ENCODE data around the gene MROH2A. TPM values are rescaled to one million over a fixed set of nuclear protein-coding genes. Genes with fewer than 3 reads are reported as not detected.

Gene MROH2A
- total RNA-seq, 1 experiment from 2014 or later, result not detected

DNA sequence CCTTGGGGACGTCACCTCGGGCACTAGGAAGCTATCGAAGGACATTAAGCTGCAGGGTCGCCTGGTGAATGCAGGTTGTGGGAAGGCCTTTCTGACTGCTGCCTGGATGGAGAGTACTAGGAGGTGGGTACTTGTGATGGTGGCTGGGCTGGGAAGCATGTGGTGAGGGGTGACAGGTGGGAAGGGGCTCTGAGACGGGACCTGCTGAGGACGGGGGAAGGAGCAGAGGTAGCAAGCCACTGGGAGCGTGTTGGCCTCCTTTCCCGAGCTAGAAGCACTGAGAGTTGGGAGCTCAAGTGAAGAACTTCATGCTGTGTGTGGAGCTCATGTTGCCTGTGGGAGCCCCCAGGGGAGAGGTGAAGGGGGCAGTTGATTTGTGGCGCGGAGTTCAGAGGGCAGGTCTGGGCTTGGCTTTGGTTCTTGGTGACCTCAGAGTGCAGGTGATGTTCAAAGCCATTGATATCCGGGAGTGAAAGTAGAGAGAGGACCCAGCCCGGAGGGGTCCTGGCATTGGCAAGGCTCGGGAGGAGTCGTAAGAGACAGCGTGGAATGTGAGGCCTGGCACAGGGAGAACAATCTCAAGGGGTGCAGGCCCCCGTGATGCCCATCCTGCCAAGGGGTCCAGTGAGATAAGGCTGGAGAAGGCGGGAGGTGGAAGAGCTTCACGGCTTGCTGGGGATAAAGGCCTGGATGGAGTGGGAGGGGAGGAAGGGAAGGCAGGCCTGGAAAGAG, 13.2 kb downstream of the MROH2A start:
- no peak overlapping the region for H3K4me3 Mint-ChIP-seq
- DNase-seq (ENCODE audit: low spot score) (no peak), ATAC-seq (no peak)
- ChIA-PET POLR2A (no interaction called here), CTCF (no interaction called here)
- H3K27me3 Mint-ChIP-seq (ENCODE audit: low read depth), result no peaks in the 10 kb centered on the region; the same call in 1 of the 2 replicates
- no peaks in the 10 kb centered on the region for H3K4me1 Mint-ChIP-seq
- H3K27ac Mint-ChIP-seq, result no peak overlapping the region
- TF ChIP-seq ETV6 (CRISPR knock-in tag; IDR thresholded peaks at IDR 0.05) (no peak), NR3C1 (CRISPR knock-in tag; conservative IDR thresholded peaks at IDR 0.05; ENCODE audit: low read depth) (no peak), HMGA2 (CRISPR knock-in tag; IDR thresholded peaks at IDR 0.05) (no peak), KAT7 (CRISPR knock-in tag; IDR thresholded peaks at IDR 0.05; ENCODE audit: borderline replicate concordance) (no peak), NFYB (CRISPR knock-in tag; conservative IDR thresholded peaks at IDR 0.05; ENCODE audit: low read depth) (no peak), CREM (CRISPR knock-in tag; IDR thresholded peaks at IDR 0.05) (no peak), ZNF263 (CRISPR knock-in tag; IDR thresholded peaks at IDR 0.05; ENCODE audit: low read depth) (no peak), ZBTB21 (CRISPR knock-in tag; IDR thresholded peaks at IDR 0.05; ENCODE audit: borderline replicate concordance) (no peak), MXD4 (CRISPR knock-in tag; IDR thresholded peaks at IDR 0.05; ENCODE audit: borderline replicate concordance) (no peak), JAZF1 (CRISPR knock-in tag; IDR thresholded peaks at IDR 0.05) (no peak), TP53 (CRISPR knock-in tag; IDR thresholded peaks at IDR 0.05) (no peak)
- TF ChIP-seq, protein P1, sequence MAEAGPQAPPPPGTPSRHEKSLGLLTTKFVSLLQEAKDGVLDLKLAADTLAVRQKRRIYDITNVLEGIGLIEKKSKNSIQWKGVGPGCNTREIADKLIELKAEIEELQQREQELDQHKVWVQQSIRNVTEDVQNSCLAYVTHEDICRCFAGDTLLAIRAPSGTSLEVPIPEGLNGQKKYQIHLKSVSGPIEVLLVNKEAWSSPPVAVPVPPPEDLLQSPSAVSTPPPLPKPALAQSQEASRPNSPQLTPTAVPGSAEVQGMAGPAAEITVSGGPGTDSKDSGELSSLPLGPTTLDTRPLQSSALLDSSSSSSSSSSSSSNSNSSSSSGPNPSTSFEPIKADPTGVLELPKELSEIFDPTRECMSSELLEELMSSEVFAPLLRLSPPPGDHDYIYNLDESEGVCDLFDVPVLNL (CRISPR knock-in tag; IDR thresholded peaks at IDR 0.05; ENCODE audit: borderline replicate concordance, low read depth), result no peak
- TF ChIP-seq, protein P2, sequence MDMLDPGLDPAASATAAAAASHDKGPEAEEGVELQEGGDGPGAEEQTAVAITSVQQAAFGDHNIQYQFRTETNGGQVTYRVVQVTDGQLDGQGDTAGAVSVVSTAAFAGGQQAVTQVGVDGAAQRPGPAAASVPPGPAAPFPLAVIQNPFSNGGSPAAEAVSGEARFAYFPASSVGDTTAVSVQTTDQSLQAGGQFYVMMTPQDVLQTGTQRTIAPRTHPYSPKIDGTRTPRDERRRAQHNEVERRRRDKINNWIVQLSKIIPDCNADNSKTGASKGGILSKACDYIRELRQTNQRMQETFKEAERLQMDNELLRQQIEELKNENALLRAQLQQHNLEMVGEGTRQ (CRISPR knock-in tag; IDR thresholded peaks at IDR 0.05), result no peak
- TF ChIP-seq, protein P3, sequence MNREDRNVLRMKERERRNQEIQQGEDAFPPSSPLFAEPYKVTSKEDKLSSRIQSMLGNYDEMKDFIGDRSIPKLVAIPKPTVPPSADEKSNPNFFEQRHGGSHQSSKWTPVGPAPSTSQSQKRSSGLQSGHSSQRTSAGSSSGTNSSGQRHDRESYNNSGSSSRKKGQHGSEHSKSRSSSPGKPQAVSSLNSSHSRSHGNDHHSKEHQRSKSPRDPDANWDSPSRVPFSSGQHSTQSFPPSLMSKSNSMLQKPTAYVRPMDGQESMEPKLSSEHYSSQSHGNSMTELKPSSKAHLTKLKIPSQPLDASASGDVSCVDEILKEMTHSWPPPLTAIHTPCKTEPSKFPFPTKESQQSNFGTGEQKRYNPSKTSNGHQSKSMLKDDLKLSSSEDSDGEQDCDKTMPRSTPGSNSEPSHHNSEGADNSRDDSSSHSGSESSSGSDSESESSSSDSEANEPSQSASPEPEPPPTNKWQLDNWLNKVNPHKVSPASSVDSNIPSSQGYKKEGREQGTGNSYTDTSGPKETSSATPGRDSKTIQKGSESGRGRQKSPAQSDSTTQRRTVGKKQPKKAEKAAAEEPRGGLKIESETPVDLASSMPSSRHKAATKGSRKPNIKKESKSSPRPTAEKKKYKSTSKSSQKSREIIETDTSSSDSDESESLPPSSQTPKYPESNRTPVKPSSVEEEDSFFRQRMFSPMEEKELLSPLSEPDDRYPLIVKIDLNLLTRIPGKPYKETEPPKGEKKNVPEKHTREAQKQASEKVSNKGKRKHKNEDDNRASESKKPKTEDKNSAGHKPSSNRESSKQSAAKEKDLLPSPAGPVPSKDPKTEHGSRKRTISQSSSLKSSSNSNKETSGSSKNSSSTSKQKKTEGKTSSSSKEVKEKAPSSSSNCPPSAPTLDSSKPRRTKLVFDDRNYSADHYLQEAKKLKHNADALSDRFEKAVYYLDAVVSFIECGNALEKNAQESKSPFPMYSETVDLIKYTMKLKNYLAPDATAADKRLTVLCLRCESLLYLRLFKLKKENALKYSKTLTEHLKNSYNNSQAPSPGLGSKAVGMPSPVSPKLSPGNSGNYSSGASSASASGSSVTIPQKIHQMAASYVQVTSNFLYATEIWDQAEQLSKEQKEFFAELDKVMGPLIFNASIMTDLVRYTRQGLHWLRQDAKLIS (CRISPR knock-in tag; IDR thresholded peaks at IDR 0.05; ENCODE audit: borderline replicate concordance), result no peak
- TF ChIP-seq, protein P4, sequence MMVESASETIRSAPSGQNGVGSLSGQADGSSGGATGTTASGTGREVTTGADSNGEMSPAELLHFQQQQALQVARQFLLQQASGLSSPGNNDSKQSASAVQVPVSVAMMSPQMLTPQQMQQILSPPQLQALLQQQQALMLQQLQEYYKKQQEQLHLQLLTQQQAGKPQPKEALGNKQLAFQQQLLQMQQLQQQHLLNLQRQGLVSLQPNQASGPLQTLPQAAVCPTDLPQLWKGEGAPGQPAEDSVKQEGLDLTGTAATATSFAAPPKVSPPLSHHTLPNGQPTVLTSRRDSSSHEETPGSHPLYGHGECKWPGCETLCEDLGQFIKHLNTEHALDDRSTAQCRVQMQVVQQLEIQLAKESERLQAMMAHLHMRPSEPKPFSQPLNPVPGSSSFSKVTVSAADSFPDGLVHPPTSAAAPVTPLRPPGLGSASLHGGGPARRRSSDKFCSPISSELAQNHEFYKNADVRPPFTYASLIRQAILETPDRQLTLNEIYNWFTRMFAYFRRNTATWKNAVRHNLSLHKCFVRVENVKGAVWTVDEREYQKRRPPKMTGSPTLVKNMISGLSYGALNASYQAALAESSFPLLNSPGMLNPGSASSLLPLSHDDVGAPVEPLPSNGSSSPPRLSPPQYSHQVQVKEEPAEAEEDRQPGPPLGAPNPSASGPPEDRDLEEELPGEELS (CRISPR knock-in tag; IDR thresholded peaks at IDR 0.05), result no peak
- TF ChIP-seq, protein P5, sequence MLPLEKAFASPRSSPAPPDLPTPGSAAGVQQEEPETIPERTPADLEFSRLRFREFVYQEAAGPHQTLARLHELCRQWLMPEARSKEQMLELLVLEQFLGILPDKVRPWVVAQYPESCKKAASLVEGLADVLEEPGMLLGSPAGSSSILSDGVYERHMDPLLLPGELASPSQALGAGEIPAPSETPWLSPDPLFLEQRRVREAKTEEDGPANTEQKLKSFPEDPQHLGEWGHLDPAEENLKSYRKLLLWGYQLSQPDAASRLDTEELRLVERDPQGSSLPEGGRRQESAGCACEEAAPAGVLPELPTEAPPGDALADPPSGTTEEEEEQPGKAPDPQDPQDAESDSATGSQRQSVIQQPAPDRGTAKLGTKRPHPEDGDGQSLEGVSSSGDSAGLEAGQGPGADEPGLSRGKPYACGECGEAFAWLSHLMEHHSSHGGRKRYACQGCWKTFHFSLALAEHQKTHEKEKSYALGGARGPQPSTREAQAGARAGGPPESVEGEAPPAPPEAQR (CRISPR knock-in tag; IDR thresholded peaks at IDR 0.05), result no peak
- TF ChIP-seq, protein P6, sequence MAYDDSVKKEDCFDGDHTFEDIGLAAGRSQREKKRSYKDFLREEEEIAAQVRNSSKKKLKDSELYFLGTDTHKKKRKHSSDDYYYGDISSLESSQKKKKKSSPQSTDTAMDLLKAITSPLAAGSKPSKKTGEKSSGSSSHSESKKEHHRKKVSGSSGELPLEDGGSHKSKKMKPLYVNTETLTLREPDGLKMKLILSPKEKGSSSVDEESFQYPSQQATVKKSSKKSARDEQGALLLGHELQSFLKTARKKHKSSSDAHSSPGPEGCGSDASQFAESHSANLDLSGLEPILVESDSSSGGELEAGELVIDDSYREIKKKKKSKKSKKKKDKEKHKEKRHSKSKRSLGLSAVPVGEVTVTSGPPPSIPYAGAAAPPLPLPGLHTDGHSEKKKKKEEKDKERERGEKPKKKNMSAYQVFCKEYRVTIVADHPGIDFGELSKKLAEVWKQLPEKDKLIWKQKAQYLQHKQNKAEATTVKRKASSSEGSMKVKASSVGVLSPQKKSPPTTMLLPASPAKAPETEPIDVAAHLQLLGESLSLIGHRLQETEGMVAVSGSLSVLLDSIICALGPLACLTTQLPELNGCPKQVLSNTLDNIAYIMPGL (CRISPR knock-in tag; IDR thresholded peaks at IDR 0.05), result no peak
- TF ChIP-seq, protein P7, sequence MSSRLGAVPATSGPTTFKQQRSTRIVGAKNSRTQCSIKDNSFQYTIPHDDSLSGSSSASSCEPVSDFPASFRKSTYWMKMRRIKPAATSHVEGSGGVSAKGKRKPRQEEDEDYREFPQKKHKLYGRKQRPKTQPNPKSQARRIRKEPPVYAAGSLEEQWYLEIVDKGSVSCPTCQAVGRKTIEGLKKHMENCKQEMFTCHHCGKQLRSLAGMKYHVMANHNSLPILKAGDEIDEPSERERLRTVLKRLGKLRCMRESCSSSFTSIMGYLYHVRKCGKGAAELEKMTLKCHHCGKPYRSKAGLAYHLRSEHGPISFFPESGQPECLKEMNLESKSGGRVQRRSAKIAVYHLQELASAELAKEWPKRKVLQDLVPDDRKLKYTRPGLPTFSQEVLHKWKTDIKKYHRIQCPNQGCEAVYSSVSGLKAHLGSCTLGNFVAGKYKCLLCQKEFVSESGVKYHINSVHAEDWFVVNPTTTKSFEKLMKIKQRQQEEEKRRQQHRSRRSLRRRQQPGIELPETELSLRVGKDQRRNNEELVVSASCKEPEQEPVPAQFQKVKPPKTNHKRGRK (CRISPR knock-in tag; IDR thresholded peaks at IDR 0.05; ENCODE audit: borderline replicate concordance), result no peak
- TF ChIP-seq, protein P8, sequence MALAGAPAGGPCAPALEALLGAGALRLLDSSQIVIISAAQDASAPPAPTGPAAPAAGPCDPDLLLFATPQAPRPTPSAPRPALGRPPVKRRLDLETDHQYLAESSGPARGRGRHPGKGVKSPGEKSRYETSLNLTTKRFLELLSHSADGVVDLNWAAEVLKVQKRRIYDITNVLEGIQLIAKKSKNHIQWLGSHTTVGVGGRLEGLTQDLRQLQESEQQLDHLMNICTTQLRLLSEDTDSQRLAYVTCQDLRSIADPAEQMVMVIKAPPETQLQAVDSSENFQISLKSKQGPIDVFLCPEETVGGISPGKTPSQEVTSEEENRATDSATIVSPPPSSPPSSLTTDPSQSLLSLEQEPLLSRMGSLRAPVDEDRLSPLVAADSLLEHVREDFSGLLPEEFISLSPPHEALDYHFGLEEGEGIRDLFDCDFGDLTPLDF (CRISPR knock-in tag; IDR thresholded peaks at IDR 0.05), result no peak
- H3K36me3 Mint-ChIP-seq, result no peaks in the 10 kb centered on the region
- H3K9me3 Mint-ChIP-seq, result peaks cover 8% of the 10 kb centered on the region
